K562 (cell line): ENCODE results near the gene MKRN1.
A peak's percentile ranks its signal among the peaks of the same experiment; 100 is the strongest.

Source experiments
- GABPB1 ChIP-seq: sonication (generic); formaldehyde crosslinking; IDR thresholded peaks from 2 replicates; pipeline ENCODE4 v1.8.0; 2022; ENCODE audit warnings: mild to moderate bottlenecking, missing genetic modification reagents
- HNRNPH1 ChIP-seq: fragments of 200-400 bp; formaldehyde crosslinking; optimal IDR thresholded peaks from 2 replicates; pipeline ENCODE3; 2017; ENCODE audit warnings: low read depth, mild to moderate bottlenecking, low read length, moderate library complexity
- MEIS2 ChIP-seq: fragments of 450-650 bp; IDR thresholded peaks from 2 replicates; pipeline ENCODE4 v1.6.1; 2014; ENCODE audit warnings: mild to moderate bottlenecking; ENCODE audit not compliant: partially characterized antibody
- MYNN ChIP-seq, 2 experiments: sonication (generic); formaldehyde crosslinking in 1 of 2; IDR thresholded peaks; 2 replicates each; pipeline versions ENCODE4 v1.5.0 to v1.6.1; 2016 to 2020; ENCODE audit warnings: antibody characterized with exemption in 1 of 2, missing genetic modification reagents in 1 of 2
- POLR2AphosphoS5 ChIP-seq: IDR thresholded peaks from 2 replicates; pipeline ENCODE4 v1.6.1; 2011; ENCODE audit warnings: mild to moderate bottlenecking, low read depth, low read length, moderate library complexity; ENCODE audit not compliant: control insufficient read depth, insufficient read depth
- POLR3A ChIP-seq: IDR thresholded peaks from 2 replicates; pipeline ENCODE4 v1.6.1; 2011; ENCODE audit warnings: borderline replicate concordance, mild to moderate bottlenecking, moderate library complexity; ENCODE audit not compliant: insufficient read length, insufficient read depth; ENCODE audit errors: extremely low read depth
- SMAD1 ChIP-seq: fragments of 150-350 bp; IDR thresholded peaks from 2 replicates; pipeline ENCODE4 v1.6.1; 2014; ENCODE audit warnings: low read length, low read depth; ENCODE audit not compliant: partially characterized antibody
- TBP ChIP-seq: optimal IDR thresholded peaks from 2 replicates; pipeline ENCODE3; 2011; ENCODE audit warnings: low read depth, low read length, improper control_type of control experiment
- ZNF655 ChIP-seq: fragments of 250-450 bp; sonication (Bioruptor Pico); IDR thresholded peaks from 2 replicates; pipeline ENCODE4 v1.5.0; 2021
- ZNF707 ChIP-seq: fragments of 250-450 bp; sonication (Bioruptor Pico); conservative IDR thresholded peaks from 2 replicates; pipeline ENCODE4 v1.8.0; 2022; ENCODE audit warnings: inconsistent platforms, mild to moderate bottlenecking, moderate library complexity
- TF ChIP-seq, protein P1 (sequence below): fragments of 200-400 bp; formaldehyde crosslinking; IDR thresholded peaks from 2 replicates; pipeline ENCODE4 v1.6.1; 2017; ENCODE audit warnings: mild to moderate bottlenecking, low read depth, low read length, moderate library complexity

GRCh38 chr7:140525743-140526142 lies 46.4 kb upstream of the MKRN1 start:
- TF ChIP-seq HNRNPH1 (no peak), ZNF707 (CRISPR knock-in tag) (no peak), MYNN (IDR thresholded peaks at IDR 0.05) (no peak), MYNN (CRISPR knock-in tag; IDR thresholded peaks at IDR 0.05) (no peak), SMAD1 (no peak), TBP (no peak), POLR3A (no peak), MEIS2 (peak; percentile 32), GABPB1 (CRISPR knock-in tag) (no peak), ZNF655 (CRISPR knock-in tag) (no peak), POLR2AphosphoS5 (no peak)
- TF ChIP-seq, protein P1, sequence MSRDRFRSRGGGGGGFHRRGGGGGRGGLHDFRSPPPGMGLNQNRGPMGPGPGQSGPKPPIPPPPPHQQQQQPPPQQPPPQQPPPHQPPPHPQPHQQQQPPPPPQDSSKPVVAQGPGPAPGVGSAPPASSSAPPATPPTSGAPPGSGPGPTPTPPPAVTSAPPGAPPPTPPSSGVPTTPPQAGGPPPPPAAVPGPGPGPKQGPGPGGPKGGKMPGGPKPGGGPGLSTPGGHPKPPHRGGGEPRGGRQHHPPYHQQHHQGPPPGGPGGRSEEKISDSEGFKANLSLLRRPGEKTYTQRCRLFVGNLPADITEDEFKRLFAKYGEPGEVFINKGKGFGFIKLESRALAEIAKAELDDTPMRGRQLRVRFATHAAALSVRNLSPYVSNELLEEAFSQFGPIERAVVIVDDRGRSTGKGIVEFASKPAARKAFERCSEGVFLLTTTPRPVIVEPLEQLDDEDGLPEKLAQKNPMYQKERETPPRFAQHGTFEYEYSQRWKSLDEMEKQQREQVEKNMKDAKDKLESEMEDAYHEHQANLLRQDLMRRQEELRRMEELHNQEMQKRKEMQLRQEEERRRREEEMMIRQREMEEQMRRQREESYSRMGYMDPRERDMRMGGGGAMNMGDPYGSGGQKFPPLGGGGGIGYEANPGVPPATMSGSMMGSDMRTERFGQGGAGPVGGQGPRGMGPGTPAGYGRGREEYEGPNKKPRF: no peak
